ENCODE measurements around the gene OR10A3. TPM values are rescaled to one million over a fixed set of nuclear protein-coding genes. Genes with fewer than 3 reads are reported as not detected.
"Not testable (repeated sequence)": the region's sequence is repeated elsewhere in the genome, so short reads cannot be mapped to it uniquely, and the experiment has no call there.

Gene OR10A3, protein sequence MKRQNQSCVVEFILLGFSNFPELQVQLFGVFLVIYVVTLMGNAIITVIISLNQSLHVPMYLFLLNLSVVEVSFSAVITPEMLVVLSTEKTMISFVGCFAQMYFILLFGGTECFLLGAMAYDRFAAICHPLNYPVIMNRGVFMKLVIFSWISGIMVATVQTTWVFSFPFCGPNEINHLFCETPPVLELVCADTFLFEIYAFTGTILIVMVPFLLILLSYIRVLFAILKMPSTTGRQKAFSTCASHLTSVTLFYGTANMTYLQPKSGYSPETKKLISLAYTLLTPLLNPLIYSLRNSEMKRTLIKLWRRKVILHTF
- not detected for total RNA-seq

DNA sequence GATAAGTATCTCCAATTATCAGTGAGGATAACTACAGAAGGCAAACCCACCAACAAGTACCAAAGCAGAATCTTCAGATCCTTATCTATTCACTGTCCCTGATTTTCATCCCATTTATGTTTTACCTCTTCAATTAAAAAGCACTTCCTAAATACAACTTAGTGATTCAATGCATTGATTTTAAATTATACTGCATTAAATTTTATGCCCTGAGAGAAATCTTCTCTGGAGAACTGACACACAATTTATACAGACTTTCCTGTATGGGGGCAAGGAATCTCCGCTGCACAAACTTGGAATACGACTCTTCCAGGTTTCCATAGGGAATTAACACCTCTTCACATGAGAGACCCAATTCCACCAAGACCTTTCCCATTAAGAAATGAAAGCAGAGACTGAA is at the start of gene OR10A3:
TSS of gene OR10A3 (minus strand) at position 101 of the 400 bp plus-strand sequence. CDS start 2,188 bp downstream, outside the sequence.
- peaks cover 8 to 23% (median 10%) of the 10 kb centered on the region in 4 donors for H3K9me3 ChIP-seq
- no peak for TF ChIP-seq EP300 (IDR thresholded peaks at IDR 0.05)
- TF ChIP-seq, protein P1, sequence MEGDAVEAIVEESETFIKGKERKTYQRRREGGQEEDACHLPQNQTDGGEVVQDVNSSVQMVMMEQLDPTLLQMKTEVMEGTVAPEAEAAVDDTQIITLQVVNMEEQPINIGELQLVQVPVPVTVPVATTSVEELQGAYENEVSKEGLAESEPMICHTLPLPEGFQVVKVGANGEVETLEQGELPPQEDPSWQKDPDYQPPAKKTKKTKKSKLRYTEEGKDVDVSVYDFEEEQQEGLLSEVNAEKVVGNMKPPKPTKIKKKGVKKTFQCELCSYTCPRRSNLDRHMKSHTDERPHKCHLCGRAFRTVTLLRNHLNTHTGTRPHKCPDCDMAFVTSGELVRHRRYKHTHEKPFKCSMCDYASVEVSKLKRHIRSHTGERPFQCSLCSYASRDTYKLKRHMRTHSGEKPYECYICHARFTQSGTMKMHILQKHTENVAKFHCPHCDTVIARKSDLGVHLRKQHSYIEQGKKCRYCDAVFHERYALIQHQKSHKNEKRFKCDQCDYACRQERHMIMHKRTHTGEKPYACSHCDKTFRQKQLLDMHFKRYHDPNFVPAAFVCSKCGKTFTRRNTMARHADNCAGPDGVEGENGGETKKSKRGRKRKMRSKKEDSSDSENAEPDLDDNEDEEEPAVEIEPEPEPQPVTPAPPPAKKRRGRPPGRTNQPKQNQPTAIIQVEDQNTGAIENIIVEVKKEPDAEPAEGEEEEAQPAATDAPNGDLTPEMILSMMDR (IDR thresholded peaks at IDR 0.05) = no peak
- no peak for TF ChIP-seq POLR2A (IDR thresholded peaks at IDR 0.05)
- TF ChIP-seq POLR2AphosphoS5 (IDR thresholded peaks at IDR 0.05) = no peak
- H3K27me3 ChIP-seq = no peaks in the 10 kb centered on the region
- H3K27ac ChIP-seq = no peak within 1 kb of the TSS
- no peaks in the 10 kb centered on the region for H3K4me1 ChIP-seq
- WGBS, 2 donors = 77 to 79% methylated on average over 2 of the region's 2 CpGs
- ATAC-seq (ENCODE audit: low FRiP score in 2 of 2) (no peak), DNase-seq (no peak)
- H3K36me3 ChIP-seq = no peaks in the 10 kb centered on the region
- no peak within 1 kb of the TSS for H3K4me3 ChIP-seq

DNA sequence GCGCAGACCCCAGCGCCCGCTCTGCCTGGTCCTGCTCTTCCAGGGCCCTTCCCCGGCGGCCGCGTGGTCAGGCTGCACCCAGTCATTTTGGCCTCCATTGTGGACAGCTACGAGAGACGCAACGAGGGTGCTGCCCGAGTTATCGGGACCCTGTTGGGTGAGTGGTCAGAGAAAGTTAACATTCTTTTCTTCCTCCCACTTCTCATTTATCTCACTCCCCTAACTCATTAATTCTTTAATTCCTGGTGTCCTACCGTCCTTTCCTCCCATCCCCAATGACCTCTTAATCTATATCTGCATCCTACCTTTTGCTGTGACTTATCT is 46.0 kb upstream of the OR10A3 start:
- WGBS, 2 donors = 0% methylated on average over 10 to 13 of the region's 13 CpGs

DNA sequence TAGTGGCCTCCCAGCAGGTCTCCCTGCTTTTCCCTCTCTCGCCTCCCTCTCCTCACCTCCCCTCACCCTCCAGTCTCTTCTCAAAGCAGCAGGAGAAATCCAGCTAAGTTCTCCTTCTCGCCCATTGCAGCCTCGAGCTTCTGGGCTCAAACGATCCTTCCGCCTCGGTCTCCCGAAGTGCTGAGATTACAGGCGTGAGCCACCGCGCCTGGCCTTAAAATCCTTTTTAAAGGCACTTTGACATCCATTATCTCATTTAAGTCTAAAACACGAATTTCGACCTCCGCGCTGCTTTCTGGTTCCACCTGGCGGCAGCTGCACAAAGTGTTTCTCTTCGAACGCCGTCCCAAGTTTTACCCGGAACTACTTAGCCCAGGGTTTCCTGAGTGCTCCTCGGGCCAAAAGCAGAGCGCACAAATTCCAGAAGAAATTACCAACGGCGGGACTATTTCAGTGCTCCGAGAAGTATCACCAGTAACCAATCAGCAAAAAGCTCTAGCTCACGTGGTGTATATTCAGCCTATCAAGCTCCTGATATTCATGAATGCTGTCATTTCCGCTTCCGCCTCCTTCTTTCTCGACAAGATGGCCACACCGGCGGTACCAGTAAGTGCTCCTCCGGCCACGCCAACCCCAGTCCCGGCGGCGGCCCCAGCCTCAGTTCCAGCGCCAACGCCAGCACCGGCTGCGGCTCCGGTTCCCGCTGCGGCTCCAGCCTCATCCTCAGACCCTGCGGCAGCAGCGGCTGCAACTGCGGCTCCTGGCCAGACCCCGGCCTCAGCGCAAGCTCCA is 45.5 kb upstream of the OR10A3 start, which contains the start of gene EIF3F:
TSS of gene EIF3F (plus strand) at position 570 of the 792 bp plus-strand sequence. CDS start at position 586, 16 bp downstream.
- TF ChIP-seq POLR2A (IDR thresholded peaks at IDR 0.05) (peak in 3 of 4 donors; percentile 51 to 60 (median 56)), EP300 (IDR thresholded peaks at IDR 0.05) (no peak), POLR2AphosphoS5 (IDR thresholded peaks at IDR 0.05) (peak; percentile 52 to 65)
- TF ChIP-seq, protein P1 (IDR thresholded peaks at IDR 0.05) = peak; percentile 77 to 92 (median 88)
- H3K4me1 ChIP-seq = peaks cover 25 to 41% (median 32%) of the 10 kb centered on the region in 4 donors
- H3K36me3 ChIP-seq = peaks cover 0 to 20% (median 4%) of the 10 kb centered on the region in 4 donors
- peak within 1 kb of the TSS; percentile 58 to 79 (median 78) for H3K4me3 ChIP-seq
- H3K27ac ChIP-seq = peak within 1 kb of the TSS; percentile 73 to 88 (median 85)
- H3K9me3 ChIP-seq = no peaks in the 10 kb centered on the region
- H3K27me3 ChIP-seq = no peaks in the 10 kb centered on the region
- 1 to 2% methylated on average over 23 to 47 of the region's 47 CpGs for WGBS, 2 donors
- ATAC-seq (ENCODE audit: low FRiP score in 2 of 2) (peak; percentile 99), DNase-seq (peak; percentile 91 to 93)

More for the DNA sequence above, 46.0 kb upstream of the OR10A3 start:
- Histone ChIP-seq H3K27ac (peak overlapping the region; percentile 66 to 88 (median 85)), H3K4me1 (peaks cover 25 to 41% (median 32%) of the 10 kb centered on the region in 4 donors), H3K36me3 (peaks cover 0 to 26% (median 10%) of the 10 kb centered on the region in 4 donors), H3K4me3 (peak overlapping the region; percentile 58 to 79 (median 78))
- H3K9me3 ChIP-seq, DNase-seq, H3K27me3 ChIP-seq: not testable (repeated sequence)
- ATAC-seq (ENCODE audit: low FRiP score in 2 of 2) = peak in 1 of 2 donors; percentile 41

DNA sequence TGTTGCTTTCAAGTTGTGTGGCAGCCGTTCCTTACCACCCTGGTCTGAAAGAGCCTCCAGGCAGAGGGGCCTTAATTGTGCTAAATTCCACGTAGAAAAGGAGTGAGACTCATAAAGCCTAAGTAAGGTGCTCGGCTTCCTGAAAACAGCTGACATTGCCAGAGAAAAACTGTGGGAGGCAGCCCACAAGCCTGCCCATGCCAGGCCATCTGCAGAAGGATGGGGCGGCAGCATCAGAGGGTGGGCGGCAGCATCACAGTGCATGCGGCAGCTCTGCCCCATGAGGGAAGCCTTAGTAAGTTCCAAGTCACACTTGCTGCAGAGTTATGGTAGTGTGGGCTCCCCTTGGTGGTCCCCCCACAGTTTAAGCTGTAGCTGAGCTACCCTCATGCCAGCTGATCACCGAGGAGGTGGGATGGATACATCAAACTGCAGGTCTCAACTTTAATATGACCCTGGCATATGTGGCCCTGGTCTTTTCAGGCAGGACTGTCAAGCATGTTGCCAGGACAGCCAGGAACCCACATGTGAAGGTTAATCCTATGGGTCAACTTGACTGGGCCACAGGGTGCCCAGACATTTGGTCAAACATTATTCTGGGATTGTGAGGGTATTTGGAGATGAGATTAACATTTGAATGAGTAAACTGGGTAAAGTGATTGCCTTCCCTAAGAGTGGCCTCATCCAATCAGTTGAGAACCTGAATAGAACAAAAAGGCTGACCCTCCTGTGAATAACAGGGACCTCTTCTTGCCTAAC is 42.5 kb upstream of the OR10A3 start:
- Histone ChIP-seq H3K4me1 (peaks cover 19 to 28% (median 23%) of the 10 kb centered on the region in 4 donors), H3K27ac (no peak overlapping the region), H3K9me3 (no peaks in the 10 kb centered on the region), H3K27me3 (no peaks in the 10 kb centered on the region), H3K4me3 (no peak overlapping the region), H3K36me3 (peaks cover 0 to 5% (median 0%) of the 10 kb centered on the region in 4 donors)
- TF ChIP-seq POLR2A (IDR thresholded peaks at IDR 0.05) = no peak
- TF ChIP-seq EP300 (IDR thresholded peaks at IDR 0.05) = no peak
- TF ChIP-seq, protein P1 (IDR thresholded peaks at IDR 0.05) = no peak
- TF ChIP-seq POLR2AphosphoS5 (IDR thresholded peaks at IDR 0.05) = no peak
- WGBS, 2 donors = 69 to 81% methylated on average over 4 to 7 of the region's 7 CpGs
- DNase-seq (no peak), ATAC-seq (ENCODE audit: low FRiP score in 2 of 2) (no peak)

All from upper lobe of left lung (tissue), 6 donors.